Gastrocnemius medialis (tissue), 4 donors: ENCODE data around the gene DPYSL4.

Source experiments
- POLR2A ChIP-seq, 2 donors: fragments of 450-650 bp; IDR thresholded peaks; one replicate each; pipeline ENCODE4 v1.6.1; 2017; ENCODE audit warnings: antibody characterized with exemption in 2 of 2, mild to moderate bottlenecking in 2 of 2, moderate library complexity in 2 of 2
- TF ChIP-seq, protein P1 (sequence below), 5 experiments: fragments of 450-650 bp in 3 of 5; fragments of 200-600 bp in 2 of 5; sonication (generic) in 2 of 5; IDR thresholded peaks in 4 of 5; conservative IDR thresholded peaks in 1 of 5; 1 replicate in 4 of 5; 2 replicates in 1 of 5; pipeline ENCODE4 v1.5.1; 2016 to 2019; ENCODE audit warnings: antibody characterized with exemption in 5 of 5, mild to moderate bottlenecking in 3 of 5, moderate library complexity in 3 of 5

DNA sequence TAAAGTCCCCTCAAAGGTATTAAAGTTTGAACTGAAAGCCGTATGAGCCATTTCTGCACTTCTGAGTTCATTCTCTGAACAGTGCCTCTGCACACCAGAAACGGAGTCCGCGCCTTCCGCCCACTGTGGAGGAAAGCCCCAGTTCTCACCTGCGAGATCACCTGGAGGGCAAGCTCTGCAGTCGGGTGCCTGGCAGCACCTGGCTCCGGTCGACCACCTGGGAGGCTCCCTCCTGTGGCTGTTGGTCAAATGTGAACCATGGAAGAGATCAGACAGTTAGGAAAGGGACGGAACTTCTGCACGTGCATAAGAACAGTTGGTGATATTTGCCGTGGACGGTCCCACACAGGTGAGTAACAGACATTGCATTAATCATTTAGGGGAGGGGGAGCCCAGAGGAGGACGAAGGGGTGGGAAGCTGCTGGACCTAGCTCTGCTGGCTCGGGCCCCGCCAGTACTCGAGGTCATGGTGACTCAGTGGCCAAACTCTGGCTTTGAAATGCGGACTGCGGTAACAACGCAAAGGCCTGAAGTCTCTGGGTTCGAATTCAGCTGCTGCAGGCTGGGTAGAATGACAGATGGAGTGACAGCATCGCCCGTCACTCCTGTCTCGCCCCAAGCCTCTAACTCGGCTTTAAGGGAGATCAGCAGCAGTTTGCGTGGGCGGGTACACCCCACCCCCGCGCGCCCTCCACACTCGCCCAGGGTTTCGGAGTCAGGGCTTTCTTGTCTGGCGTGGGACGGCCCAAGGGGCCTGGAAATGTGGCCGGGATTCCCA, 1.7 kb upstream of the DPYSL4 start:
- TF ChIP-seq, protein P1, sequence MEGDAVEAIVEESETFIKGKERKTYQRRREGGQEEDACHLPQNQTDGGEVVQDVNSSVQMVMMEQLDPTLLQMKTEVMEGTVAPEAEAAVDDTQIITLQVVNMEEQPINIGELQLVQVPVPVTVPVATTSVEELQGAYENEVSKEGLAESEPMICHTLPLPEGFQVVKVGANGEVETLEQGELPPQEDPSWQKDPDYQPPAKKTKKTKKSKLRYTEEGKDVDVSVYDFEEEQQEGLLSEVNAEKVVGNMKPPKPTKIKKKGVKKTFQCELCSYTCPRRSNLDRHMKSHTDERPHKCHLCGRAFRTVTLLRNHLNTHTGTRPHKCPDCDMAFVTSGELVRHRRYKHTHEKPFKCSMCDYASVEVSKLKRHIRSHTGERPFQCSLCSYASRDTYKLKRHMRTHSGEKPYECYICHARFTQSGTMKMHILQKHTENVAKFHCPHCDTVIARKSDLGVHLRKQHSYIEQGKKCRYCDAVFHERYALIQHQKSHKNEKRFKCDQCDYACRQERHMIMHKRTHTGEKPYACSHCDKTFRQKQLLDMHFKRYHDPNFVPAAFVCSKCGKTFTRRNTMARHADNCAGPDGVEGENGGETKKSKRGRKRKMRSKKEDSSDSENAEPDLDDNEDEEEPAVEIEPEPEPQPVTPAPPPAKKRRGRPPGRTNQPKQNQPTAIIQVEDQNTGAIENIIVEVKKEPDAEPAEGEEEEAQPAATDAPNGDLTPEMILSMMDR (IDR thresholded peaks at IDR 0.05 in 4 of 5, conservative IDR thresholded peaks at IDR 0.05 in 1 of 5), result no peak
- TF ChIP-seq POLR2A (IDR thresholded peaks at IDR 0.05), result no peak
